Measurements from ENCODE around the gene CLASP1. TPM values are rescaled to one million over a fixed set of nuclear protein-coding genes. Genes with fewer than 3 reads are reported as not detected.

CLASP1 gene
- total and polyA plus RNA-seq, 4 donors, result 7.5 to 50.0 (median 21.9) TPM

GRCh38 chr2:121348128-121348740 is 301.0 kb downstream of the CLASP1 start:
- TF ChIP-seq EGR1 (IDR thresholded peaks at IDR 0.05; ENCODE audit: low read depth in 2 of 2) (no peak), ATF3 (IDR thresholded peaks at IDR 0.05) (no peak), MAX (IDR thresholded peaks at IDR 0.05) (no peak), FOXA2 (IDR thresholded peaks at IDR 0.05) (no peak), FOXA1 (IDR thresholded peaks at IDR 0.05) (no peak), JUND (IDR thresholded peaks at IDR 0.05) (no peak), CTCF (IDR thresholded peaks at IDR 0.05; ENCODE audit: low read depth, low read length, missing input control) (no peak)
- H3K9ac ChIP-seq (ENCODE audit: low read depth in 1 of 2, low read length in 2 of 2), result no peak overlapping the region
- no peaks in the 10 kb centered on the region for H3K4me1 ChIP-seq (ENCODE audit: control insufficient read depth in 4 of 4, insufficient read depth in 4 of 4, low read length in 3 of 4)
- no peak overlapping the region for H3K27ac ChIP-seq (ENCODE audit: low read depth in 1 of 2, low read length in 2 of 2)
- H3K36me3 ChIP-seq (ENCODE audit: control insufficient read depth in 4 of 4, insufficient read depth in 3 of 4, low read depth in 1 of 4, low read length in 3 of 4), result peaks cover 16 to 82% (median 46%) of the 10 kb centered on the region in 4 donors
- DNase-seq (ENCODE audit: low spot score), result no peak
- H3K27me3 ChIP-seq (ENCODE audit: control insufficient read depth in 4 of 4, insufficient read depth in 4 of 4, low read length in 3 of 4), result no peaks in the 10 kb centered on the region
- WGBS, result 95% methylated on average over 15 of the region's 15 CpGs
- H3K9me3 ChIP-seq (ENCODE audit: control insufficient read depth in 4 of 4, low read length in 3 of 4), result no peaks in the 10 kb centered on the region
- H3K4me3 ChIP-seq (ENCODE audit: low read depth in 1 of 3, low read length in 3 of 3), result no peak overlapping the region

- no peaks in the 10 kb centered on the region for H3K9me3 ChIP-seq (ENCODE audit: control insufficient read depth in 4 of 4, low read length in 3 of 4)
- no peak overlapping the region for H3K9ac ChIP-seq (ENCODE audit: low read depth in 1 of 2, low read length in 2 of 2)
- no peak for TF ChIP-seq CTCF (IDR thresholded peaks at IDR 0.05; ENCODE audit: low read depth, low read length, missing input control)
- no peak for TF ChIP-seq HNF4G (IDR thresholded peaks at IDR 0.05)
- TF ChIP-seq HNF4A (conservative IDR thresholded peaks at IDR 0.05), result no peak
- TF ChIP-seq ATF3 (IDR thresholded peaks at IDR 0.05), result no peak
- no peak for TF ChIP-seq NR2F2 (IDR thresholded peaks at IDR 0.05)
- no peak for TF ChIP-seq GABPA (IDR thresholded peaks at IDR 0.05 in 1 of 2, conservative IDR thresholded peaks at IDR 0.05 in 1 of 2)
- TF ChIP-seq FOXA2 (IDR thresholded peaks at IDR 0.05), result no peak
- TF ChIP-seq RAD21 (IDR thresholded peaks at IDR 0.05), result no peak
- TF ChIP-seq EGR1 (IDR thresholded peaks at IDR 0.05; ENCODE audit: low read depth in 2 of 2), result no peak
- no peak for TF ChIP-seq JUND (IDR thresholded peaks at IDR 0.05)
- TF ChIP-seq MAX (IDR thresholded peaks at IDR 0.05), result no peak
- no peak for TF ChIP-seq SP1 (IDR thresholded peaks at IDR 0.05)
- TF ChIP-seq FOXA1 (IDR thresholded peaks at IDR 0.05), result no peak
- TF ChIP-seq RXRA (IDR thresholded peaks at IDR 0.05), result no peak
- TF ChIP-seq ZBTB33 (IDR thresholded peaks at IDR 0.05), result no peak
- no peak for TF ChIP-seq YY1 (IDR thresholded peaks at IDR 0.05)
- no peak overlapping the region for H3K4me3 ChIP-seq (ENCODE audit: low read depth in 1 of 3, low read length in 3 of 3)
- H3K4me1 ChIP-seq (ENCODE audit: control insufficient read depth in 4 of 4, insufficient read depth in 4 of 4, low read length in 3 of 4), result no peaks in the 10 kb centered on the region
- no peaks in the 10 kb centered on the region for H3K27me3 ChIP-seq (ENCODE audit: control insufficient read depth in 4 of 4, insufficient read depth in 4 of 4, low read length in 3 of 4)
- 86% methylated on average over 8 of the region's 8 CpGs for WGBS
- peaks cover 14 to 75% (median 42%) of the 10 kb centered on the region in 4 donors for H3K36me3 ChIP-seq (ENCODE audit: control insufficient read depth in 4 of 4, insufficient read depth in 3 of 4, low read depth in 1 of 4, low read length in 3 of 4)
- no peak for DNase-seq (ENCODE audit: low spot score)
- H3K27ac ChIP-seq (ENCODE audit: low read depth in 1 of 2, low read length in 2 of 2), result no peak overlapping the region
Measured at GRCh38 chr2:121346859-121347258, 302.4 kb downstream of the CLASP1 start.
